HG03558 (cell line): Measurements from ENCODE around the gene KLC1.
"Not testable (repeated sequence)": the region's sequence is repeated elsewhere in the genome, so short reads cannot be mapped to it uniquely, and the experiment has no call there.

ENCODE experiments used
- ATAC-seq: cut with Tn5 transposase; IDR thresholded peaks from one replicate; pipeline ENCODE4 v1.9.1; 2021; ENCODE audit warnings: moderate number of reproducible peaks; ENCODE audit not compliant: unreplicated experiment; ENCODE audit errors: extremely low read depth

KLC1 gene

DNA sequence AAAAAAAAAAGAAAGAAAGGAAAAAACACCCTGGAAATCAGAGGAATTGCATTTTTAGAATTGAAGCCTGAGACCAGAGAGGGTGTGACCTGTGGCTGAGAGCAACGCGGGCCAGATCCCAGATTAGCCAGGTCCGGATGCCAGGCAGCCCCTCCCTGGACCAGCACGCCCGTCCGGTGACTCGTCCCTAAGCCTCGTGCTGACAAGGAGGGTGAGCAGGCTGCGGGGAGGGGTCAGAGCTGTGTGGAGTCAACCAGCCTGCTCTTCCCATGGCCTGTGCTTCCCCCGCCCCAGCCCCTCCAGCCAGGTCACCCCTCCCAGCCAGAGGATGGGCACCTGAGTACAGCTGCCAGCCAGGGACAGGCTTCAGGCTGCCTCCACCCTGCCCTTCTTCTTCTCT, 4.2 kb upstream of the KLC1 start:
- ATAC-seq, result no peak

DNA sequence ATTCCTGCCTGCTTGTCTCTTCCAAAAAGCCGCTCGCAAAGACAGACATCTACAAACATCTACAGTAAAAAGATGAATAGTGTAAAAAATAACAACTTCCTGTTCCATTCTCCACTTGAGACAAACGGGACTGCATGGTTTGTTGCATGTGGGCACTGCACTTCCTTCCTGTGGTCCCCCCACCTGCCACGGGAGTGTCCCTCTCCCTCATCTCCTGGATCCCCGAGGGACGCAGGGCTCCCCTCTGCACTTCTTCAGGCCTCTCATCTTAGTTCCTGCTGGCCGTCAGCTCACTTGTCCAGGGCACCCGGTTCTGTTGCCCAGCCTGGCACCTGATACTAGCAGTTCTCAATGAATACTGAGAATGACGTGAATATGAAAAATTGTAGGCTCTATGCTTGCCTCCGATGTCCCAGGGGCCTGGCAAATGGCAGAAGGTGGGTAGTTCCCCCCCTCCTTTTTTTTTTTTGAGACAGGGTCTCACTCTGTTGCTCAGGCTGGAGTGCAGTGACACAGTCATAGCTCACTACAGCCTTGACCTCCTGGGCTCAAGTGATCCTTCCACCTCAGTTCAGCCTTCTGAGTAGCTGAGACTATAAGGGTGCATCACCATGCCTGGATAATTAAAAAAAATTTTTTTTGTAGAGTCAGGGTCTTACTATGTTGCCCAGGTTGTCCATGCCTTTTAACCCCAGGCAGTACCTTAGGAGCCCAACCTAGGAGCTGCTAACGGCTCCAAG, 3.5 kb upstream of the KLC1 start:
- no peak for ATAC-seq

DNA sequence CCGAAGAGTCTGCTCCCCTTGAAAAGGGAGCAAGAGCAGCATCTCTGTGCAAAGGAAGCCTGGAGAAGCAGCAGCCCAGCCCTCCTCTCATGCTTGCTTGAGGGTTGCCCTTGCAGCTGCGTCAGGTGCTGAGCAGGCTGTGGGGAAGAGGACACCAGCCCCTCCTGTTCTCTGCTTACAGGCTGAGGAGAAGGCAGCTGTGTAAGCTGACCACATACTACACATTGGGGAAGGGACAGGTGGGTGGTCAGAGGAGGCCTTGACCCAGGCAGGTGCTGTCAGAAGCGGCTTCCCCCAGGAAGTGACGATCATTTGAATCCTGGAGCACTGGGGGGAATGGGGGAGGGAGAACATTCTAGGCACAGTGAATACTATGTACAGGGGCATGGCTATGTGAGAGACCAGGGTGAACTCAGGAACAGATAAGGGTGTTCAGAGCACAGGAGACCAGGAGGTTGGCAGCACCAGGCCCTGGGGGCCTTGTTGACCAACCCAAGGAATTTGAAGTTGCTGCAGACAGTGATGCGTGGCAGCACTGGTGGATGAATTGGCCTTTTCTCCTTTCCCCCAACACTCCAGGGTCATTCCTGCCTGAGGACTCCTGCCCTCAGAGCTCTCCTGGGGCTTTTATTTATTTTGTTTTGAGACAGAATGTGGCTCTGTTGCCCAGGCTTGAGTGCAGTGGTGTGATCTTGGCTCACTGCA, 2.7 kb upstream of the KLC1 start:
- no peak for ATAC-seq

DNA sequence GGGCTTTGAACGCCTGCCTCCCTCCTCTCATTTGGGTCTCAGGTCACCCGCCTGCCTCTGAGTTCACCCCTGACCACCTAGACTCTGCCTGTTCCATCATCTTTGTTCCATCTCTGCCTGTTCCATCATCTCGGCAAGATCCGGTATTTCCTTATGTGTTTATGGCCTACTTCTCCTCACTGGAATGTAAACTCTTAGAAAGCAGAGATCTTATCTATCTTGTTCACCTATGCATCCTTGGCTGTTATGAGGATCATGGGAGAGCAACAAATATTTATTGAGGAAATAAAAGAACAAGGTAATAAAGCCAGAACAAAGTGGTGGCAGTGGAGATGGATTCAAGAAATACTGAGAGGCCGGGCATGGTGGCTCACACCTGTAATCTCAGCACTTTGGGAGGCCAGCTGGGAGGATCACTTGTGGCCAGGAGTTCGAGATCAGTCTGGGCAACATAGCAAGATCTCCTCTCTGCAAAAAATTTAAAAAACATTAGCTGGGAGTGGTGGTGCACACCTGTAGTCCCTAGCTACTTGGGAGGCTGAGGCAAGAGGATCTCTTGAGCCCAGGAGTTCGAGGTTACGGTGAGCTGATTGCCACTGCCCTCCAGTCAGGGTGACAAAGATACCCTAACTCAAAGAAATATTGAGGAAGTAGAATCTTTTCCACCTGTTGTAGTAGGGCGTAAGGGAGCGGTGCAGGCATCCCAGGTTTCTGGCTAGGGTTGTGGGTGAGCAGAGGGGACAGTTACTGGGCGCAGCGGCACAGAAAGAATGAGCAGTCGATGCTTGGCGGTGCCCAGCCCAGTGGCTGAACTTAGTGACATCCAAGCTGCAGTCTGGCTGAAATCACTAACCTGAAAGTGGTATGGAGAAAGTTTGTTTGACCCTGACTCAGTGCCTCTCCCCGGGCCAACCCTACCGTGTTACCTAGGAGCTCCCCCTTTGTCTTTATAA, 1.7 kb upstream of the KLC1 start:
- ATAC-seq, result no peak

DNA sequence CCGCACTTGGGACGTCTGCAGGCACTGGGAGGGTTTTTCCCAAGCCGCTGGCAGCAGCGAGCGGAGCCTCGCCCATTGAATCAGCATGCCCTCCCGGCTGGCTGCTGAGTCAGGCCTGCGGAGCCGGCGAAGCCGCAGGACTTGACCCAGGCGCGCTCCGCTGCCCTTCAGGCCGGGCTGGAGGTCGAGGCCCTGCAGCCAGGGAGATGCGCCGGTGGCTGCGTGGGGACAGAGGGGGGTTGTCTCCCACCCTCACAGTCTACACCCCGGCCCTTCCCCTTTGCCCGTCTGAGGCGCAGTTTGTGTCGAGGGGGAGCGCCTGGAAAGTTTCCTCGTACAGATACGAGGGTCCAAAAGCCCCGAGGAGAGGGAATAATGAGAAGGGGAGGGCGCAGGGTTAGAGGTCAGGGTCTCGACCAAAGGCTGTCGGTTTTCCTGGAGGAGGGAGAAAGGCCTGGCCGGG, 759 bp upstream of the KLC1 start:
- ATAC-seq, result no peak

DNA sequence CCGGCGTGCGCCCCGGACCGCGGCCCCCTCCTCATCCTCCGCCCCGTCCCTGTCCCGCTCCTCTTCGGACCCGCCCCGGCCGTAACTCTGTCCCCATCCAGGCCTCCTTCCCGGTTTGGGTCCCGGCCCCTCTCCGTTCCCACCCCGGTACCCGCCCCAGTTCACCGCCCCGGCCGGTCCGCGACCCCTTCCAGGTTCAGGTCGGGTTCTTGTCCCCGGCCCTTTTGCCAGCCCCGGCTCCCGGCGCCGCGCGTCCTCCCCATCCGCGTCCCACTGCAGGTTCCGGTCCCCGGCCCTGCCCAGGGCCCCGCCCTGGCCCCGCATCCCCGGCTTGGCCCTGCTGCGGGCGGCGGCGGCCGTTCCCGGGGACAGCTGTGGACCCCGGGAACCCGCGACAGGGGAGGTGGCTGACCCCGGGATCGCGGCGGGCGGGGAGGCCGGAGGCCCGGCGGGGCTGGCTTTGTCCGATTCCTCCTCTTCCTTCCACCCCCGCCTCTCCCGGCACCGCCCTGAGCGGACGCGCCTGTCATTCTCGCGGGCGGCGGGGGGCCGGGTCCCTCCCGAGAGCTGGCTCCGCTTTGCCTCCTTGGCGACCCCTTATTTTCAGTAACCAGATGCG, 601 bp downstream of the KLC1 start:
- no peak for ATAC-seq

DNA sequence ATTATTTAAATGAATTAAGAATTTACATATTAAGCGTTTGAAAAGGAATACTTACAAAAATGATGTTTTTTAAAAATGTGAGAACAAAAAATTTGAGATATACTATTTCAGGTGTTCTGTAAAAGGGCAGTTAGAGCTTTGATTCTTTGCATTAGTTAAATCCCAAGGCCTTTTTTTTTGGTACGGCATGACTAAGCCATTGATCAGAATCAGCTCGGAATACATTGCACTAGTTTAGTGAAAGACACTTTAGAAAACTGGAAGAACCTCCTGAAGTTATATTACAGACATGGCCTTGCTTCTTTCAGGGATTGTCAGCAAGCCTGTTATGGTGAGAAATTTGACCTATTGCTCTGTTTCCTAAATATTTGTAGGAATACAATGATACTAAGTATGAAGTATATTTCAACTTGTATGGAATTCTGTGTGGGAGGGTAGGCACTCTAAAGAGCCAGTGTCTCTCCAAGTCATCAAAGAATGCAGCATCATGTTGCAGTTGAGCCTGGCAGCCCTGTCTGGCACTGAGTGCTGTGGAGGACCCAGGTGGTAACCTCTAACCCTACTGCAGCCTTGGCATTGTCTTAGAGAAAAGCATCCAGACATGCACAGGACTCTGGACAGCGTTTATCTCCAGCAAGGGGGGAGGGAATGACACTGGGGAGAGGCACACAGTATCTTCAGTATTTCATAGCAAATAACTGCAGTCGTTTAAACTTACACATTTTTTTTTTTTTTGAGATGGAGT, 1.5 kb downstream of the KLC1 start:
- ATAC-seq, result no peak

DNA sequence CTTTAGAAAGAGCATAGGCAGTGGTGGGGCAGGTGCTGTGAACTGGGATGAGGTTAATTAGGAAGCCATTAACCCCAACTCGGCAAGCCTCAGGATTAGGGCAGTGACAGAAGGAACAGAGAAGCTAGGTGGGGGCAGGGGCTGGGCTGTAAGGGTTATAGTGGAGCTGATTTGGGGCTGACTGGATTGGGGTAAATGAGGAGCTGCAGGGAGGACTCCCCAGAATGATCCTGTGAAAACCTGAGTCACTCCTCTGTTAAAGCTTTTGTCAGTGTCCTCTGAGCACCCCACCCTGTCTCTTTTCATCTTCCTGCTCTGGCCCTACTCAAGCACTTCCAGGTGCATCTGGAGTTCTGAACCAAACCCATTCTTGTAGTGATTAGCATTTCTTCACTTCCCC, 4.4 kb downstream of the KLC1 start:
- no peak for ATAC-seq

DNA sequence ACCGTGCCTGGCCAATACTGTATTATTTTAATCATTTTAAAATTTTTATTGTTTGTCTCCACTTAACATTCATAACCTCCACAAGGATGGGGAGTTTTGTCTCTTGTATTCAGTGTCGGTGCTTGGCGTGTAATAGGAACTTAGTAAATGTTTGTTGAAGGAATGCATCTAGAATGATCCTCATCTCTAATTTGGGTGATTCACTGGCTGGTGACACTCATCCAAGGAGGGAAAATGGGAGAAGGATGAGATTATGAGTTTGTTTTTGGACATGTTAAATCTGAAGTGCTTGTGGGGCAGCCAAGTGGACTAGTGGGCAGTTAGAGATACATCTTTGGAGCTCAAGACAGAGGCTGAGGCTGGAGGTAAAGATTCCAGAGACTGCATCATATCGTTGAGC, 5.1 kb downstream of the KLC1 start:
- no peak for ATAC-seq

DNA sequence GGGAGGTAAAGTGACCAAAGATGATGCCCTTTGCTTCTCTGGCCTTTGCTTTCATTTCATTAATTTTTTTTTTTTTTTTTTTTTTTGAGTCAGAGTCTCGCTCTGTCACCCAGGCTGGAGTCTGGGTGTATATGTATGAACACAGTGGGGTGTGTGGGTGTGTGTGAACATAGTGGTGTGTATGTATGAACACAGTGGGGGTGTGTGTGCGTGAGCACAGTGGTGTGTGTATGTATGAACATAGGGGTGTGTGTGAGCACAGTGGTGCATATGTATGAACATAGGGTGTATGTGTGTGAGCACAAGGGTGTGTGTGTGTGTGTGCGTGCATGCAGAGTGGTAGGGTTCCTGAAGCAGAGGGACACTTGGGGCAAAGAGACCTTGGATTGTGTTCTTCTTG, 9.6 kb downstream of the KLC1 start:
- no peak for ATAC-seq

DNA sequence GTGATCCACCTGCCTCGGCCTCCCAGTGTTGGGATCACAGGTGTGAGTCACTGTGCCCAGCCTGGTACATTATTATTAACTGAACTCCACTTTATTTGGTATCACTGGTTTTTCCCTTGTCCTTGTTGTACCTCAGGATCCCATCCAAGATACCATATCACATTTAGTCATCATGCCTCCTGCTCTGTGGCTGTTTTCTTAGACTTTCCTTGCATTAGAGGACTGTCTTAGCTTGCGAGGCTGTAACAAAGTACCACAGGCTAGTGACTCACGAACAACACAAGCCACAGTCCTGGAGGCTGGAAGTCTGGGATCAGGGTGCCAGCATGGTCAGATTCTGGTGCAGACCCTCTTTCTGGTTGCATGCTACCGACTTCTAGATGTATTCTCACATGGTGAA, 12.2 kb downstream of the KLC1 start:
- no peak for ATAC-seq

DNA sequence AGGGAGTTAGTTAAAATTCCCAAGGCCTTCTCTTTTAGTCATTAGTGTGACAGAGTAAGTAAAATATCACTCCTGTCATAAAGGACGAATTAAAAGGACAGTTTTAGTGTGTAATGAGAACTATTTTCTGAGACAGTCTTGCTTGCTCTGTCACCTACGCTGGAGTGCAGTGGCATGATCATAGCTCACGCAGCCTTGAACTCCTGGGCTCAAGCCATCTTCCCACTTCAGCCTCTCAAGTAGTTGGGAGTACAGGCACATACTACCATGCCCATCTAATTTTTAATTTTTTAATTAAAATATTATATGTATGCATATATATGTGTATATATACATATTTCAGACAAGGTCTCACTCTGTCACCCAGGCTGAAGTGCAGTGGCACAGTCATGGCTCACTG, 17.2 kb downstream of the KLC1 start:
- no peak for ATAC-seq

DNA sequence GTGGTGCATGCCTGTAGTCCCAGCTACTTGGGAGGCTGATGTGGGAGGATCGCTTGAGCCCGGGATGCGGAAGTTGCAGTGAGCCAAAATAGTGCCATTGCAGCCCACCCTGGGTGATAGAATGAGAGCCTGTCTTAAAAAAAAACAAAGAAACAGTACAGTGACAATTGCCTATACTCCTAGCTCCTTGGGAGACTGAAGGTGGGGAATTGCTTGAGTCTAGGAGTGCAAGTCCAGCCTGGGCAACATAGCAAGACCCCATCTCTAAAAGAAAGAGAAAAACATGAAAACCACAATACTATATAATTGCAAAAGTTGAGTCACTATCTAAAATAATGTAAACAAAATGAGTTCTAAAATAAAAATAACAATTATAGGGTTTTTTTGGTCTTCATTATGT, 20.0 kb downstream of the KLC1 start:
- no peak for ATAC-seq

DNA sequence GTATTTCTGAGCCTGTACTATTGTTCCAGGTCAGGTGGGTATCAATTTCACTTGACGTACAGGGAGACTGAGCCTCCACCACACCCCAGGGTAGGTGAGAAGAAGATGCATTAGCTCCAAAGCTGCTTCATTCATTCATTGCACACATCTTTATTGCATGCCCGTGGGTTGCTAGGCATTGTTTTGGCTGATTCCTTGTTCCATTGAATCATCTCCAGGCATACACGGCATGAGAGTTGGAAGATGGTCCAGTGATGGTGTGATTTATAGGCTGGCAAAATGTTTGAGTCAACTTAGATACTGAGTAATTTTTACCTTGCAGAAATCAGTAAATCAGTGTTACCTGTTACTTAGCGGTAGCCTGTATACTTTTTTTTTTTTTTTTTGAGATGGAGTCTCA, 21.2 kb downstream of the KLC1 start:
- no peak for ATAC-seq

DNA sequence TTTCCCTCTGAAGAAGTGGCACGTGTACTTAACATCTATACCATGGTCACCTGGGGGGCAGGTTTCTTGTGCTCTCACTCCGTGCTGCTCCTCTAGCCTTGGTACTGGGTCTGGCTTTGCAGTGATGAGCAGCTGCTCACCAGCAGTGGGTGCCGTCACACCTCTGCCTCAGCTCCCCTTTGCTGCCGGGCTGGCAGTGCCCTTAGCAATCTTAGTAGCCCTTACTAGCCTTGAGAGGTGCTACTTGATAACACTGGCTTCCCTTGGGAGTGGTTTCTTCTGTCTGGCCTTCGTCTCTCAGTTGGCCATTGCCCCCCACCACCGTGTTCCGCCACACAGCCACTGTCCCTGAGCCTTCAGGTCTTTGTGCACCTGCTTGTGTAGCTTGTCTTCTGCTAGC, 22.6 kb downstream of the KLC1 start:
- ATAC-seq, result no peak

DNA sequence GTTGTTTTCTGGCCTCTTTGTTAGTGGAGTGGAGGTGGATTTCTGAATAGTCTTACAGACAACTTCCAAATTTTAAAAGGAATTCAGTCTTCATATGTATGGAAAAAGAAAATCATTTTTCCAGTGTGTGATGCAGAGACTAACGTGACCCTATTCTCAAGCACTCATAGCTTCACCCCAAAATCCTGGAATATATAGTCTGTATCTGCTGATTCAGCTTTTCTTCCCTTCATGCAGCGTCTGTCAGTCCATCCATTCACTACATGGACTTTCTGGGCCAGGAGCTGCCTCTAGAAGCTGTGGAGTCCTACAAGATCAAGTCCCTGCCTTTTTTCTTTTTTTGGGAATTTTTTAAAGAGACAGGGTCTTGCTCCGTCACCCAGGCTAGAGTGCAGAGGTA, 23.8 kb downstream of the KLC1 start:
- no peak for ATAC-seq

DNA sequence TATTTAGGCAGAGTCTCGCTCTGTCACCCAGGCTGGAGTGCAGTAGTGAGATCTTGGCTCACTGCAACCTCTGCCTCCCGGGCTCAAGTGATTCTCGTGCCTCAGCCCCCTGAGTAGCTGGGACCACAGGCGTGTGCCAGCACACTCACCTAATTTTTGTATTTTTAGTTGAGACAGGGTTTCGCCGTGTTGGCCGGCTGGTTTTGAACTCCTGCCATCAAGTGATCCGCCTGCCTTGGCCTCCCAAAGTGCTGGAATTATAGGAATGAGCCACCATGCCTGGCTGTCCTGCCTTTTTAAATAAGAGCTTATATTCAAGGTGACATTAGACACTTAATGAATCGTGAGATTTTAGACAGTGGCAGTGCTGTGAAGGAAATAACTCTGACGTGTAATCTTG, 24.3 kb downstream of the KLC1 start:
- not testable (repeated sequence) for ATAC-seq

DNA sequence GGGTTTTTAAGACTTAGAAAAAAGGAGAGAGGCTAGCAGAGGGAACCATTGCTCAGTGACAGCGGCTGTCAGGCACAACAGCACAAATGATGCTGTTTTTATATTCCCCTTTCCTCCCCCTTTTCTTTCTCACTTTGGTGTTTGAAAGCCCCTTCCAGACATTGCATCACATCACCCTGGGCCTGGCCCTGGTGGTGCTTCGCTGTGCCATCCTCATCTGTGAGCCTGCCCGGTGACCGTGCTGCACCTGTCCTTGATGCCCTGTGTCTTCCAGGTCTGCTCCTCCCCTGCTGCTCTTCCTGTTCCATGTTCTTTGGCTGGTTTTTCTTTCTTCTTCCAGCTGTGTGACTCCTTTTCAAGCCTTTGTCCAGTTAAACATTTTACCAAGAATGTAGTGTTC, 24.8 kb downstream of the KLC1 start:
- no peak for ATAC-seq

DNA sequence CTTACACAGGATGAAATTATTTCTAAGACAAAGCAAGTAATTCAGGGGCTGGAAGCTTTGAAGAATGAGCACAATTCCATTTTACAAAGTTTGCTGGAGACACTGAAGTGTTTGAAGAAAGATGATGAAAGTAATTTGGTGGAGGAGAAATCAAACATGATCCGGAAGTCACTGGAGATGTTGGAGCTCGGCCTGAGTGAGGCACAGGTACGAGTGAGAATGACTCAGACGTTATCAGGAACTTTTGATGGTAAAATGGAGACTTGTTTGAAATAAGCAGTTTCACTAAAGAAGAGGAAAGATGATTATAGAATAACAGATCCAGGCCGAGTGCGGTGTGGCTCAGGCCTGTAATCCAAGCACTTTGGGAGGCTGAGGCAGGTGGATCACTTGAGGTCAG, 25.6 kb downstream of the KLC1 start:
- ATAC-seq, result no peak
